T-helper 2 cell treated with Interferon-gamma antibody and Interleukin-4, amounts not matched to agents 100 ng/mL and 5 ng/mL, for 36 hours (primary cell): ENCODE data around the gene IL5RA. TPM values are rescaled to one million over a fixed set of nuclear protein-coding genes. Genes with fewer than 3 reads are reported as not detected.

Experiments
- intact Hi-C: fragments of 100-400 bp; cut with micrococcal nuclease; formaldehyde crosslinking; loops from one replicate; pipeline ENCODE4 v1.15.1; 2023
- total RNA-seq: library from RNA; stranded (reverse); gene quantifications from 2 replicates; pipeline ENCODE4 v1.2.3, GENCODE V29; 2022

IL5RA gene
- total RNA-seq, 1 donor from 2014 or later: not detected

GRCh38 chr3:3066378-3066777, 43.8 kb downstream of the IL5RA start:
- intact Hi-C loops: no loop called here

GRCh38 chr3:3065876-3066275, 44.3 kb downstream of the IL5RA start:
- intact Hi-C loops: no loop called here

- intact Hi-C loops: no loop called here
Measured at GRCh38 chr3:3064297-3064696, 45.9 kb downstream of the IL5RA start.

- intact Hi-C loops: no loop called here
Measured at GRCh38 chr3:3059645-3060044, 50.5 kb downstream of the IL5RA start.

GRCh38 chr3:3053974-3054373, 56.2 kb downstream of the IL5RA start:
- intact Hi-C loops: no loop called here

- intact Hi-C loops: no loop called here
Measured at GRCh38 chr3:3038201-3038991, 71.8 kb downstream of the IL5RA start.

- intact Hi-C loops: no loop called here
Measured at GRCh38 chr3:3037156-3037555, 73.0 kb downstream of the IL5RA start.

GRCh38 chr3:3031326-3031725, 78.8 kb downstream of the IL5RA start:
- intact Hi-C loops: no loop called here

- intact Hi-C loops: loop anchor here (1.0 to 2.0 kb wide), 2 partner anchors 98 to 151 kb away; partner anchors contain the start of genes CRBN and TRNT1
Measured at GRCh38 chr3:3027976-3028567, 82.1 kb downstream of the IL5RA start.

GRCh38 chr3:3023111-3023745, 86.9 kb downstream of the IL5RA start:
- intact Hi-C loops: no loop called here

GRCh38 chr3:3020209-3020608, 90.0 kb downstream of the IL5RA start:
- intact Hi-C loops: no loop called here

Other genes with a start within 250 kb of the IL5RA start
- 43.2 and 45.6 TPM in 2 replicates for gene TRNT1, start 16.6 kb upstream of the IL5RA start, total RNA-seq
- 68.9 and 69.8 TPM in 2 replicates for gene CRBN, start 69.3 kb upstream of the IL5RA start, total RNA-seq